IMR-90 (cell line): ENCODE data around the gene KLF17. TPM values are rescaled to one million over a fixed set of nuclear protein-coding genes. Genes with fewer than 3 reads are reported as not detected.

Source experiments
- ATAC-seq: fragments of 200-7000 bp; cut with Tn5 transposase; 2 replicates; pipeline ENCODE4 v1.9.1; 2020; ENCODE audit warnings: low read depth, mild to moderate bottlenecking, moderate library complexity
- BruUV-seq: library from RNA; stranded (reverse); fragments of 400-500 nt; replicated peaks from 2 replicates; lab custom pipeline; 2021; lab: Mats Ljungman, UMichigan
- CTCF ChIA-PET: fragments of 300-600 bp; formaldehyde crosslinking; extraction: SDS; loops from one replicate; lab custom pipeline; 2021; ENCODE audit warnings: antibody characterized with exemption; lab: Yijun Ruan, JAX
- POLR2A ChIA-PET: fragments of 300-600 bp; sonication (Branson Sonifier 250); formaldehyde crosslinking; loops from one replicate; lab custom pipeline; 2022; ENCODE audit warnings: antibody characterized with exemption; ENCODE audit not compliant: unreplicated experiment; lab: Charles Lee
- DNase-seq: peaks from one replicate; pipeline ENCODE4 v3.0.0; 2013
- H2AFZ ChIP-seq: replicated peaks from 2 replicates; pipeline ENCODE3; 2013; ENCODE audit warnings: low read length, mild to moderate bottlenecking; ENCODE audit not compliant: poor library complexity
- H2AK5ac ChIP-seq: 2 replicates; pipeline ENCODE4 v1.6.1; 2013; ENCODE audit warnings: low read depth, low read length, inconsistent platforms
- H2AK9ac ChIP-seq: replicated peaks from 2 replicates; pipeline ENCODE3; 2013; ENCODE audit warnings: mild to moderate bottlenecking, low read depth, low read length, moderate library complexity; ENCODE audit not compliant: poor library complexity
- H2BK120ac ChIP-seq: 2 replicates; pipeline ENCODE4 v1.6.1; 2013; ENCODE audit warnings: low read depth, low read length, inconsistent platforms
- H2BK15ac ChIP-seq: 3 replicates; pipeline ENCODE4 v1.6.1; 2013; ENCODE audit warnings: low read depth, low read length, inconsistent platforms
- H2BK20ac ChIP-seq: 2 replicates; pipeline ENCODE4 v1.6.1; 2013; ENCODE audit warnings: low read depth, mild to moderate bottlenecking, inconsistent platforms, low read length, moderate library complexity
- H2BK5ac ChIP-seq: 2 replicates; pipeline ENCODE4 v1.6.1; 2013; ENCODE audit warnings: mild to moderate bottlenecking, low read depth, low read length, inconsistent platforms; ENCODE audit not compliant: poor library complexity, severe bottlenecking
- H3K14ac ChIP-seq: replicated peaks from 2 replicates; pipeline ENCODE4 v1.6.1; 2013; ENCODE audit warnings: low read depth, low read length, inconsistent platforms
- H3K18ac ChIP-seq: 2 replicates; pipeline ENCODE4 v1.6.1; 2013; ENCODE audit warnings: low read depth, low read length, control low read depth
- H3K23ac ChIP-seq: 2 replicates; pipeline ENCODE4 v1.6.1; 2013; ENCODE audit warnings: low read depth, low read length, inconsistent platforms
- H3K27ac ChIP-seq: 2 replicates; pipeline ENCODE4 v1.5.1; 2013; ENCODE audit warnings: mild to moderate bottlenecking, control low read depth, low read length; ENCODE audit not compliant: insufficient read depth
- H3K27me3 ChIP-seq: 2 replicates; pipeline ENCODE4 v1.6.1; 2013; ENCODE audit warnings: low read length; ENCODE audit not compliant: control insufficient read depth, insufficient read depth
- H3K36me3 ChIP-seq: 2 replicates; pipeline ENCODE4 v1.6.1; 2013; ENCODE audit warnings: low read length, mixed read lengths; ENCODE audit not compliant: control insufficient read depth, insufficient read depth
- H3K4ac ChIP-seq: 2 replicates; pipeline ENCODE4 v1.6.1; 2013; ENCODE audit warnings: low read depth, low read length, inconsistent platforms
- H3K4me1 ChIP-seq: 2 replicates; pipeline ENCODE4 v1.6.1; 2013; ENCODE audit warnings: low read length, mixed read lengths; ENCODE audit not compliant: control insufficient read depth, insufficient read depth
- H3K4me2 ChIP-seq: 2 replicates; pipeline ENCODE4 v1.6.1; 2013; ENCODE audit warnings: low read depth, mild to moderate bottlenecking, control low read depth, low read length, moderate library complexity
- H3K4me3 ChIP-seq: 2 replicates; pipeline ENCODE4 v1.5.1; 2013; ENCODE audit warnings: low read depth, mild to moderate bottlenecking, control low read depth, low read length, moderate library complexity; ENCODE audit not compliant: insufficient read depth
- H3K56ac ChIP-seq: 2 replicates; pipeline ENCODE4 v1.6.1; 2013; ENCODE audit warnings: low read length, inconsistent platforms; ENCODE audit not compliant: insufficient read depth; ENCODE audit errors: extremely low read depth
- H3K79me1 ChIP-seq, 2 experiments: 2 replicates each; pipeline ENCODE4 v1.6.1; 2013; ENCODE audit warnings: low read length in 2 of 2, inconsistent platforms in 1 of 2, low read depth in 1 of 2
- H3K9ac ChIP-seq: 2 replicates; pipeline ENCODE4 v1.6.1; 2013; ENCODE audit warnings: low read depth, low read length, control low read depth
- H3K9me1 ChIP-seq: 2 replicates; pipeline ENCODE4 v1.6.1; 2013; ENCODE audit warnings: low read length, inconsistent platforms; ENCODE audit not compliant: insufficient read depth
- H3K9me3 ChIP-seq: 2 replicates; pipeline ENCODE4 v1.6.1; 2013; ENCODE audit warnings: low read length; ENCODE audit not compliant: control insufficient read depth, insufficient read depth
- H4K20me1 ChIP-seq: 2 replicates; pipeline ENCODE4 v1.6.1; 2013; ENCODE audit warnings: low read length, inconsistent platforms; ENCODE audit not compliant: insufficient read depth
- H4K5ac ChIP-seq: 2 replicates; pipeline ENCODE4 v1.6.1; 2013; ENCODE audit warnings: mild to moderate bottlenecking, low read depth, low read length, control low read depth
- H4K8ac ChIP-seq, 2 experiments: 2 replicates each; pipeline ENCODE4 v1.6.1; 2013; ENCODE audit warnings: low read depth in 2 of 2, low read length in 2 of 2, control low read depth in 1 of 2, inconsistent platforms in 1 of 2
- H4K91ac ChIP-seq: 2 replicates; pipeline ENCODE4 v1.6.1; 2013; ENCODE audit warnings: low read depth, low read length, inconsistent platforms; ENCODE audit not compliant: insufficient read depth
- BHLHE40 ChIP-seq: fragments of 150-350 bp; IDR thresholded peaks from 2 replicates; pipeline ENCODE4 v1.6.1; 2016; ENCODE audit warnings: mild to moderate bottlenecking, low read depth, low read length
- CEBPB ChIP-seq: IDR thresholded peaks from 2 replicates; pipeline ENCODE4 v1.6.1; 2012; ENCODE audit warnings: low read depth, low read length, improper control_type of control experiment
- CHD1 ChIP-seq: IDR thresholded peaks from 2 replicates; pipeline ENCODE4 v1.6.1; 2012; ENCODE audit warnings: low read depth, low read length, improper control_type of control experiment
- CTCF ChIP-seq: conservative IDR thresholded peaks from 2 replicates; pipeline ENCODE4 v1.5.1; 2012; ENCODE audit warnings: mild to moderate bottlenecking, low read depth, low read length, improper control_type of control experiment
- MAFK ChIP-seq: IDR thresholded peaks from 2 replicates; pipeline ENCODE4 v1.6.1; 2012; ENCODE audit warnings: low read depth, low read length, improper control_type of control experiment
- MAZ ChIP-seq: IDR thresholded peaks from 2 replicates; pipeline ENCODE4 v1.6.1; 2012; ENCODE audit warnings: low read depth, mild to moderate bottlenecking, low read length, improper control_type of control experiment, moderate library complexity, borderline replicate concordance
- NFE2L2 ChIP-seq: fragments of 150-350 bp; IDR thresholded peaks from 2 replicates; pipeline ENCODE4 v1.6.1; 2016; ENCODE audit warnings: low read depth, mild to moderate bottlenecking, low read length
- RAD21 ChIP-seq: IDR thresholded peaks from 2 replicates; pipeline ENCODE4 v1.6.1; 2012; ENCODE audit warnings: low read length, improper control_type of control experiment
- RCOR1 ChIP-seq: IDR thresholded peaks from 2 replicates; pipeline ENCODE4 v1.6.1; 2012; ENCODE audit warnings: mild to moderate bottlenecking, low read length, improper control_type of control experiment; ENCODE audit not compliant: insufficient replicate concordance
- SMC3 ChIP-seq: fragments of 150-350 bp; IDR thresholded peaks from 2 replicates; pipeline ENCODE4 v1.6.1; 2016; ENCODE audit warnings: low read depth, mild to moderate bottlenecking, antibody characterized with exemption, low read length, moderate library complexity
- USF2 ChIP-seq: fragments of 150-350 bp; IDR thresholded peaks from 2 replicates; pipeline ENCODE4 v1.6.1; 2017; ENCODE audit warnings: mild to moderate bottlenecking, antibody characterized with exemption, low read length, low read depth
- WGBS, 2 experiments: methylation state at CpG; one replicate each; pipeline versions ENCODE4 v1.1.5 to v1.1.7; 2013; ENCODE audit warnings: missing lambda C conversion rate in 2 of 2; ENCODE audit not compliant: insufficient read length in 1 of 2; ENCODE audit errors: extremely low coverage in 2 of 2; 5-methylcytosine and 5-hydroxymethylcytosine counted together
- dilution Hi-C: fragments of 300-500 bp; cut with HindIII; formaldehyde crosslinking; loops from one replicate; pipeline ENCODE4 v1.14.3; 2018; ENCODE audit warnings: low sequenced_read_pairs; ENCODE audit not compliant: unreplicated experiment
- in situ Hi-C: fragments of 300-500 bp; cut with MboI; formaldehyde crosslinking; loops from 3 replicates; pipeline ENCODE4 v1.14.3; 2019; ENCODE audit warnings: low sequenced_read_pairs, inconsistent platforms, mixed read lengths
- intact Hi-C: fragments of 100-400 bp; cut with micrococcal nuclease; formaldehyde crosslinking; loops from 2 replicates; pipeline ENCODE4 v1.10.0; 2022
- polyA plus RNA-seq, 3 experiments: library from polyadenylated mRNA; depleted of rRNA; stranded (reverse); fragments of >200 nt; gene quantifications; 2 replicates each; pipeline ENCODE4 v1.2.3, GENCODE V29; 2012; ENCODE audit warnings: low replicate concordance in 1 of 3
- total RNA-seq: library from RNA; depleted of rRNA; stranded (reverse); fragments of >200 nt; gene quantifications from 2 replicates; pipeline ENCODE4 v1.2.3, GENCODE V29; 2012

KLF17 gene
- total and polyA plus RNA-seq, 2 of the 4 experiments (the other 2 are of a cell fraction), result 0.17 to 0.36 TPM

DNA sequence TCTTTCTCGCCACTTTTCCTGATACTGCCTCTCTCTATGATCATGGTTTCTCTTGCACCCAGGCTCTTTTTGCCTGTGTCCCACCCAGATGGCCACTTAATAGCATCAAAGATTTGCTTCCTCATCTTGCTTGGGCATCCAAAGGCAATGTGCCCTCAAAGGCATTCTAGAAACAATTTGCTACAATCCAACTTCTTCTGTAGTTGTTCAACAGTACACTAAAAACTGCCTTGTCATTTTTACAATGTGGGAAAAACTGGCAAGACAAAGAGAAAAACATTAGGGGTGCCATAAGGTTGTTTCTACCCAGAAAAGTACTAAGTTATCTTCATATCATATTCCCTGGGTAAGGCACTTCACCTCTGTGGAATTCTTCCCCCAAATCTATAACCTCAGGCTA, 39.3 kb downstream of the KLF17 start:
- Histone ChIP-seq H3K27me3 (no peaks in the 10 kb centered on the region), H2AFZ (no peak overlapping the region), H4K5ac (no peak overlapping the region), H3K4ac (no peak overlapping the region), H3K23ac (no peak overlapping the region), H3K9me1 (no peaks in the 10 kb centered on the region), H3K18ac (no peak overlapping the region), H3K9me3 (no peaks in the 10 kb centered on the region), H2BK5ac (no peak overlapping the region), H2AK5ac (no peak overlapping the region), H3K56ac (no peak overlapping the region), H3K27ac (no peak overlapping the region), H2BK120ac (no peak overlapping the region), H2AK9ac (no peak overlapping the region), H3K36me3 (no peaks in the 10 kb centered on the region), H4K91ac (no peak overlapping the region), H3K79me1 (no peaks in the 10 kb centered on the region), H4K8ac (no peak overlapping the region), H2BK15ac (no peak overlapping the region), H2BK20ac (no peak overlapping the region), H4K20me1 (no peaks in the 10 kb centered on the region), H3K14ac (no peak overlapping the region), H3K4me2 (no peak overlapping the region), H3K9ac (no peak overlapping the region), H3K4me3 (no peak overlapping the region), H3K4me1 (no peaks in the 10 kb centered on the region)
- in situ Hi-C loops (no loop called here), dilution Hi-C loops (no loop called here), intact Hi-C loops (no loop called here)
- no peak for TF ChIP-seq SMC3
- no peak for TF ChIP-seq RCOR1
- TF ChIP-seq CEBPB, result no peak
- no peak for TF ChIP-seq MAFK
- no peak for TF ChIP-seq CTCF
- no peak for TF ChIP-seq MAZ
- no peak for TF ChIP-seq BHLHE40
- TF ChIP-seq NFE2L2, result no peak
- TF ChIP-seq CHD1, result no peak
- TF ChIP-seq RAD21, result no peak
- TF ChIP-seq USF2, result no peak
- ChIA-PET POLR2A (no interaction called here), CTCF (no interaction called here)
- WGBS, 2 experiments, result no CpG with 5 or more reads among the region's 1 CpG
- DNase-seq, result no peak
- no peak for ATAC-seq
- BruUV-seq, result no TSS peak
